Measurements from ENCODE around the gene ZNF418.
"Not testable (repeated sequence)": the region's sequence is repeated elsewhere in the genome, so short reads cannot be mapped to it uniquely, and the experiment has no call there.

The ZNF418 gene

GRCh38 chr19:57888560-57889231 lies 46.5 kb downstream of the ZNF418 start, which contains the start of gene ZNF814:
Gene ZNF814 (minus strand): TSS chr19:57889037. CDS start chr19:57888802, 235 bp downstream.
- peak; percentile 64 for DNase-seq

DNA sequence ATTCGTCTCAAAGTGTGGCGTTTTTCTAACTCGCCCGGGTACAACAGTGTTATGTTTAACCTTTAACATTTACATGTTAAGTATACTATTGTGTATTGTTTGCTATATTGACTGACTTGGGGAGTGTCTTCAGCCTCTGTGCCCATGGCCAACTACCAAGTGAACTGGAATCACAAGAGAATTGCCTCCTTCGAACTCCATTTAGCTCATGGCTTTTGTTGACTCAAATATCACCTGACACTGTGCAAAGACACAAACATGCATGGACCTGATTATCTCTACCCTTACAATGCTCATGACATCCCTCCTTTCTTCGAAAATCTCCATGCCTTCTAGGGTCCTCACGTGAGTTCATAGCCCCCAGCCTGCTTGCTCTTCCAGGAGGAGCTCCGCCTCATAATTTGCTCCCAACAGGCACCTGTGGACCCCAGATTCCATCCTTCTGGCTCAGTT lies 47.1 kb downstream of the ZNF418 start:
- no peak for DNase-seq

DNA sequence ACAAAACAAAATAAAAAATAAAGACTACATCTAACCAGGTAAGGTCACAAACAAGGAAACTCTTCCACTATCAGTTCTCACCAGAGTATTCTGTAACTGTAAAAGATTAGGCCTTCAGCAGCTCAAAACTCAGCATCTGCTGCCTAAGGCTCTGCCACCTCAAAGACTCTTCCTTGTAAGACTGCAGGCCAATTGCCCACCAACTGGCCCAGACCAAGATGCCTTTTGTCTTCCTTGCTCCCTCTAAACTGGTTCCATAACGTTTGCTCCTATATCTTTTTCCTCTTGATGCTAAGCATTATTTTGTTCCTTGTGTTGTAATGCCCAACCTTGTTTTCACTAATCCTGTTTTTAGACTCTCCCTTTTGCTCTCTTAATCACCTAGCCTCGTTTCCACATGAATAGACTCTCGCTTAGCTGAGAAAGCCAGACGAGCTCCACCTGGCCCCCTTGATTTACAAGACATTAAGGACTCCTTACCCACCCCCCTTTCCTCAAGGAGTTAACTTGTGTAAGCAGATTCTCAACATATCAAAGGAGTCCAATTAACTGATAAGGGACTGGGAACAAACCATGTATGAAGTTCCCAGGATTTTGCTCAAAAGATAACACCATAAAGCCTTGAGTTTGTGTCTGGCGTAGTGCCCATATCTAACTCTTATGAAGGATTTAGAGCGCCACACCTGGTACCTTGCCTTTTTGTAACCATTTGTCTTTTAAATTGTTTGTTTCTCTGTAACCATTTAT lies 47.8 kb downstream of the ZNF418 start:
- DNase-seq, result no peak

GRCh38 chr19:57886046-57886445 lies 49.2 kb downstream of the ZNF418 start:
- no peak for DNase-seq

GRCh38 chr19:57873883-57874799 lies 61.1 kb downstream of the ZNF418 start:
- not testable (repeated sequence) for DNase-seq

GRCh38 chr19:57872450-57872849 lies 62.8 kb downstream of the ZNF418 start:
- DNase-seq, result no peak

All from NCI-H1048 (cell line).